ENCODE results near the gene TM4SF18. TPM values are rescaled to one million over a fixed set of nuclear protein-coding genes. Genes with fewer than 3 reads are reported as not detected.

Gene TM4SF18
- total and polyA plus RNA-seq, 7 donors = 1.8 to 7.7 (median 3.4) TPM

DNA sequence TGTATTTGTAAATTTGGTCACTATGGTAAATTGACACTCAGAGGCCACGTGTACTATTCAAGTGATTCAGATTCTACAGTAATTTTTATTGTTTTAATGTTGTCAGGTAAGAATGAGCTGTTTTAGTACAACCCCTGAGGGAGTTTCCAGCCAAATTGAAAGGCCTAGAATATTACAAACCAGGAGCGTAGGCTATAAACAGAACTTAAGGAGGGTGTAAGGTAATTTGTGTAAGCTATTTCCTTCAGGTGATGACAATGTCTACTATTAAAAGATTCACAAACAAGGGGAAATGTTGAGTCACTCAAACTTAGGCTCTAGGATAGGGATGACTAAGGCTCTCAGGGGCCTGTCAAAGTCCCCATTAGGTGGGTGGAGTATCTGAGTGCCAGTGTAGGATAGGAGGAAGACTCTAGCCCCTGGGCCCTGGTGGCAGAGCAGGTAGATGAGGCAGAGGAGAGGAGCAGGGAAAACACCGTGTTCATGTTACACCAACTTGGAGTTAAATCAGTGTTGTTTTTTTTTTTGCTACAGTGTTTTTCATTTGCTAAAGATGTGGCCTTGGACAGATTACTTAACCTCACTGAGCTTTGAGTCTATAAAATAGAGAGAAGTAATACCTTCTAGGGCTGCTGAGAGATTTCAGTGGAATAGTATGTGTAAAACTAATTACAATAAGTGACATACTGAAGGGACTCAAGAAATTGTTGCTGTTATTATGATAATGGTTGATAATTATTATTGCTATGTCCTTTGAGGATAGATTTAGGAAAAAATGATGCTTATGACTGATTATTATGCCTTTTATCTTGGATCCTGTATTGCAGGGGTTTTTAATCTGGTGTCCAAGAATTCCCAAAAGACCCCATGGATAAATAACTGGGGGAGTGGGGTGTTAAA is 33.8 kb upstream of the TM4SF18 start:
- H3K27ac ChIP-seq = peak overlapping the region; percentile 62
- DNase-seq (no peak), ATAC-seq (peak; percentile 69 to 88 (median 85))
- intact Hi-C loops (cut with DNase I) = no loop called here
- H3K9me3 ChIP-seq = no peaks in the 10 kb centered on the region
- 60 to 70% (median 68%) methylated on average over 3 of the region's 3 CpGs for WGBS, 3 donors
- H3K4me1 ChIP-seq = peaks cover 15% of the 10 kb centered on the region
- peaks cover 0 to 5% of the 10 kb centered on the region in 2 donors for H3K36me3 ChIP-seq (ENCODE audit: insufficient read depth in 1 of 2, low read depth in 1 of 2)
- TF ChIP-seq, protein P1, sequence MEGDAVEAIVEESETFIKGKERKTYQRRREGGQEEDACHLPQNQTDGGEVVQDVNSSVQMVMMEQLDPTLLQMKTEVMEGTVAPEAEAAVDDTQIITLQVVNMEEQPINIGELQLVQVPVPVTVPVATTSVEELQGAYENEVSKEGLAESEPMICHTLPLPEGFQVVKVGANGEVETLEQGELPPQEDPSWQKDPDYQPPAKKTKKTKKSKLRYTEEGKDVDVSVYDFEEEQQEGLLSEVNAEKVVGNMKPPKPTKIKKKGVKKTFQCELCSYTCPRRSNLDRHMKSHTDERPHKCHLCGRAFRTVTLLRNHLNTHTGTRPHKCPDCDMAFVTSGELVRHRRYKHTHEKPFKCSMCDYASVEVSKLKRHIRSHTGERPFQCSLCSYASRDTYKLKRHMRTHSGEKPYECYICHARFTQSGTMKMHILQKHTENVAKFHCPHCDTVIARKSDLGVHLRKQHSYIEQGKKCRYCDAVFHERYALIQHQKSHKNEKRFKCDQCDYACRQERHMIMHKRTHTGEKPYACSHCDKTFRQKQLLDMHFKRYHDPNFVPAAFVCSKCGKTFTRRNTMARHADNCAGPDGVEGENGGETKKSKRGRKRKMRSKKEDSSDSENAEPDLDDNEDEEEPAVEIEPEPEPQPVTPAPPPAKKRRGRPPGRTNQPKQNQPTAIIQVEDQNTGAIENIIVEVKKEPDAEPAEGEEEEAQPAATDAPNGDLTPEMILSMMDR (IDR thresholded peaks at IDR 0.05) = no peak
- no peaks in the 10 kb centered on the region for H3K27me3 ChIP-seq (ENCODE audit: insufficient read depth in 3 of 3, low read length in 2 of 3)
- no peak overlapping the region for H3K4me3 ChIP-seq

DNA sequence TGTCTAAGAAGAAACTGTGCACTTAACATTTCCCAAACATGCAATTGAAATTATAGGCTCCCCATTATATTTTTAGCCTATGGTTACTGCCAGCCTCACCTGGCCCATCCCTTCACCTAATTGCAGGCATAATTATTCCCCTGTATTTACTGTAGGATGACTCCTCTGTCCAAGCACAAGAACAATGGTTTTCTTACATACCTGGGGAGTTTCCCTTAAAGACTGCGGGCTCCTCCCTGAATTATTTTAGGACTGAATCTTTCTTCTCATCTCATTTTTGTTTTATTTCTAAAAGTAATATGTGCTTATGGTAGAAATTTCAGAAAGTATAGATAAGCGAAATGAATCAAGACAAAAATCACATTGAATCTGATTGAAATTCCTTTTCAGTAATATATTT is 32.6 kb upstream of the TM4SF18 start:
- Histone ChIP-seq H3K4me1 (peaks cover 12% of the 10 kb centered on the region), H3K27ac (no peak overlapping the region), H3K27me3 (ENCODE audit: insufficient read depth in 3 of 3, low read length in 2 of 3) (no peaks in the 10 kb centered on the region), H3K9me3 (no peaks in the 10 kb centered on the region), H3K4me3 (no peak overlapping the region), H3K36me3 (ENCODE audit: insufficient read depth in 1 of 2, low read depth in 1 of 2) (no peaks in the 10 kb centered on the region)
- 98 to 99% (median 98%) methylated on average over 2 of the region's 2 CpGs for WGBS, 3 donors
- DNase-seq (no peak), ATAC-seq (no peak)
- TF ChIP-seq, protein P1 (IDR thresholded peaks at IDR 0.05) = no peak
- intact Hi-C loops (cut with DNase I) = no loop called here

DNA sequence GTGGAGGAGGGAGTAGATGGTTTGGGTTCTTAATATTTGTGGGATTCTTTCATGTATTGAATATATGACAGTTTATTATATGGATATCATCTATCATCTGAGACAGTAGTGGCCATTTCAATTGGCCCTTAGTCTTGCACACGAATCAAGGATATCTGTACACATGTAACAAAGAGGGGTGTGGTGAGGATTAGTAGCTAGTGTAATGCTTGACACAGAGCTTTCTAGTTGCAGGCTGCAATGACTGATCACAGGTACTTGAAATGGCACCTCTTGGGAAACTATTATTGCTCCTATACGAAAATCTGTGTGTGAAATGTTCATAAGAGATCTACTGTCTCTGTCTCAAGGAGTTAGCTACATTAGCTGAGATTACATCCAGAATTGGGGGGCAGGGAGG is 31.2 kb upstream of the TM4SF18 start:
- TF ChIP-seq, protein P1 (IDR thresholded peaks at IDR 0.05) = no peak
- H3K36me3 ChIP-seq (ENCODE audit: insufficient read depth in 1 of 2, low read depth in 1 of 2) = no peaks in the 10 kb centered on the region
- ATAC-seq = no peak
- H3K9me3 ChIP-seq = no peaks in the 10 kb centered on the region
- intact Hi-C loops (cut with DNase I) = no loop called here
- H3K27me3 ChIP-seq (ENCODE audit: insufficient read depth in 3 of 3, low read length in 2 of 3) = no peaks in the 10 kb centered on the region
- H3K27ac ChIP-seq = no peak overlapping the region
- no peak for DNase-seq
- H3K4me1 ChIP-seq = peaks cover 12% of the 10 kb centered on the region
- WGBS, 3 donors = 89 to 97% (median 93%) methylated on average over 2 of the region's 2 CpGs
- no peak overlapping the region for H3K4me3 ChIP-seq

DNA sequence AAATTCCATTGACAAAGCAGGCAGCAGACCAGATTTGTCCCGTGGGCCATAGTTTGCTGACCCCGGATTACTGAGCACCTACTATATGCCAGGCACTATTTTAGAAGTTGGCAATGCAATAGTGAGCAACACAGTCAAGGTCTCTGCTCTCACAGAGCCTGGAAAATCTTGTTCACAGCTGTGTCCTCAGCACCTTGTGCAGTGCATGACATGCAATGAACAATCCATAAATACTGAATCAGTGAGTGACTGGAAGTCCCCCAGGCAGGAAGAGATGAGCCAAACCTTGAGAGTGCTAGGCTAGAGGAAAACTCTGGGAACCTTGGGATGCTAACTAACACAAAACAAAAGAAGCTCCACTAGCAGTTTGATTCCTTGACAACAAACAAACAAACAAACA is 29.6 kb upstream of the TM4SF18 start:
- Histone ChIP-seq H3K27me3 (ENCODE audit: insufficient read depth in 3 of 3, low read length in 2 of 3) (no peaks in the 10 kb centered on the region), H3K36me3 (ENCODE audit: insufficient read depth in 1 of 2, low read depth in 1 of 2) (no peaks in the 10 kb centered on the region), H3K4me3 (no peak overlapping the region), H3K4me1 (peaks cover 12% of the 10 kb centered on the region), H3K9me3 (no peaks in the 10 kb centered on the region), H3K27ac (no peak overlapping the region)
- intact Hi-C loops (cut with DNase I) = no loop called here
- TF ChIP-seq, protein P1 (IDR thresholded peaks at IDR 0.05) = no peak
- no peak for DNase-seq
- 10 to 32% (median 24%) methylated on average over 2 of the region's 2 CpGs for WGBS, 3 donors
- ATAC-seq = peak in 2 of 4 donors; percentile 31 to 66

Measured in psoas muscle (tissue), 8 donors.